ENCODE results near the gene SGMS1.
"Not testable (repeated sequence)": the region's sequence is repeated elsewhere in the genome, so short reads cannot be mapped to it uniquely, and the experiment has no call there.

Gene SGMS1

DNA sequence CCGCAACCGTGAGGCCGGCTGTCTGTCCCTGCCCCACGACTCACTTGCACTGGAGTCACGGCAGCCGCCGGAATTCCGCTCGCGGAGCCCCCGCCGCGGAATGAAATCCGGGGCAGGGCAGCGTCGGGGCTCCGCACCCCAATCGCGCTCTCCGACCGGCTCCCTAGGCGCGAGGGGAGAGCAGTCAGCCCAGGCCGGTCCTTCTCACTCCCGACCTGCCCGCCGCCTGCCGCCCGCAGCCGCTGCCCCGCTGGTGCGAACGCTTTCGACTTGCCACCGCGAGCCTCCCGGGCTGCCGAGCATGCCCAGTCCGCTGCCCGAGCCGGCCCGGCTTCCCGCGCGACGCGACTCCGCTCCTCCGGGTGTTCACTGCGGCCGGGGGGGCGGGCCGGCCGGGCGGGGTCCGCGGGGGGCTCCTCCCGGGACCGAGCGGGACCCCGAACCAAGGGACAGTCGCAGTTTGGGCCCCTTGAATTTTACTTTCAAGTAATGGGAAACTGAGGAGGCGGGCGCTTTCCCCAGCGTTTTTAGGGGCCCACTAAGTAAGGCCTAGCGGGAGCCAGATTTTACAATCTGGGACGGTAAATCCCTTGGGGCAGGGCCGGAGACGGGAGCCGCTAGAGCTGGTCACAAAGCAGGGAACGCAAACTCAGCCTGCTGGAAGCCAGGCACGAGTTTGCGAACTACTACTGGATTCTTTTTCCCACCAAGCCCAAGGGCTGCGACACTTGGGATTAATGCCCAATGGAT is at the start of gene SGMS1:
TSS of gene SGMS1 (minus strand) at position 294 of the 750 bp plus-strand sequence. CDS start 279,842 bp downstream, outside the sequence.
- peak; percentile 84 for DNase-seq

- peak; percentile 68 for DNase-seq
Measured at GRCh38 chr10:50672152-50672551, 48.4 kb upstream of the SGMS1 start.

- DNase-seq: not testable (repeated sequence)
Measured at GRCh38 chr10:50671645-50672044, 47.9 kb upstream of the SGMS1 start.

GRCh38 chr10:50669957-50670356 is 46.2 kb upstream of the SGMS1 start:
- not testable (repeated sequence) for DNase-seq

- DNase-seq: not testable (repeated sequence)
Measured at GRCh38 chr10:50667353-50667752, 43.6 kb upstream of the SGMS1 start.

- DNase-seq: not testable (repeated sequence)
Measured at GRCh38 chr10:50662420-50662819, 38.7 kb upstream of the SGMS1 start.

DNA sequence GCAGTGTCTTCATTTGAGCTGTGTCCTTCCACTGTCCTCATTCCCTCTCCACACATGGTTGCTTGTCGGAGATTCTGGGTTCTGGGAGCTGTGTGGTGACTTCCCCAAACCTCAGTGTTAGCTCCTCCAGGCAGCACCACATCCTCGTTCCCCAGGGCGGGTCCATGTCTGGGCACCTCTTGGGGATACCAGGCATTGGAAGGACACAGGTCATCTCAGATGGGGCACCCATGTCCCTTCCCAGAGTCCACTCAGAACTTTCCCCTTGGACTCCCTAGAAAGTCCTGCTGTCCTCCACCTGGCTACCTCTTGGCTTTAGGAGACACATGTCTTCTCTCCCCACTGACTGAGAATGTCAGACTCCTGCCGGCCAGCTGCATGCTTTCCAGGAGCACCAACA is 37.8 kb upstream of the SGMS1 start:
- DNase-seq: not testable (repeated sequence)

DNA sequence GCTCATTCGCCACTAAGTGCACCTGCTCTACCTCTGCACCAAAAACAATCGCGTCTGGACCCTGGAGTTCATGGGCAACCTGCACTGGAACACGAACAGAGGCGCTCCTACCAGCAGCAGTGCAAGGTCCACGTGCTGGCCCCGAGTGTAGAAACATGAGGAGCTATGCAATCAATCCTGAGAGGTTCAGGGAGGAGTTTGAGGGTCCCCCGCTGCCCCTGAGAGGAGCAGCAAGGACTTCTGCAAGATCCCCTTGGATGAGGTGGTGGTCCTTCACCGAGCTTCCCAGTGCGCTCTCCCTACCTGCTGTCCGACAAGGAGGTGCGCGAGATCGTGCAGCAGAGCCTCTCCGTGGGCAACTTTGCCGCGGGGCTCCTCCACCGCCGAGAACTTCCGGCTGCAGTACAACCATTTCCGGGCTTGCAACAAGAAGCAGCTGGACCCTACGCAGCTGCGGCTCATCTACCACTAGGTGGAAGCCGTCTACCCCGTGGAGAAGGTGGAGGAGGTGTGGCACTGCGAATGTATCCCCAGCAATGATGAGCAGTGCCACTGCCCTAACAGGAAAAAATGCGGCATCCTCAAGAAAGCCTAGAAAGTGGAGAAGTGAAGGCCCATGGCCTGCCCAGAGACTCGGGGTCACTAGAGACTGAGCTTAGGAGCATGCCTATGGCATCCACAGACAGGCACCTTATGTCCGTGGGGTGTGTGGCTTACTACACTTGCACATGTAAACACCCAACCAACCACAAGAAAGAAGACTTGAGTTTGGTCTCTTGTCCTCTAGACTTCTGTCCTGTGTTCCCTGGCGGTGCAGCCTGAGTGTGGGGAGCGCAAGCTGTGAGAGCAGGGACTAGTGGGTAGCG is 36.3 kb upstream of the SGMS1 start:
- DNase-seq: peak; percentile 48

GRCh38 chr10:50659016-50659864 is 35.5 kb upstream of the SGMS1 start:
- DNase-seq: not testable (repeated sequence)

DNA sequence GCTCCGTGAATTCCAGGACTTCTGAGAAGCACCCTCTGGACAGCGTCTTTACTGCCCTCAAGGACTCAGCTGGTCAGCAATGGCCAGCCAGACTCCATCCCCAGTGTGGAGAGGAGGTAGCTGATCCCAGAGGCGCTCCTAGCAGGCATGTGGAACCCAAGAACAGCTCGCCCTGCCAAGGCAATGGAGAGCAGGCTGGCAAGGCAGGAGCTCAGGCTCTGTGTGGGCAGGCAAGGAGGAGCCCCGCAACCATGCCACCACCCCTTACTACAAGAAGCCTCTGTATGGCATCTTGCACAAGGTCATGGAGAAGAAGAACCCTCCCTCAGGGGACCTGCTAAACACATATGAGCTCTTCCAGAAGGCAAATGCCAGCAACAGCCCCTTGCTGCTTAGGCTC is 34.4 kb upstream of the SGMS1 start:
- no peak for DNase-seq

GRCh38 chr10:50653758-50654157 is 30.0 kb upstream of the SGMS1 start:
- no peak for DNase-seq

- DNase-seq: peak; percentile 51
Measured at GRCh38 chr10:50653142-50653541, 29.4 kb upstream of the SGMS1 start.

GRCh38 chr10:50651808-50652207 is 28.1 kb upstream of the SGMS1 start:
- no peak for DNase-seq

DNA sequence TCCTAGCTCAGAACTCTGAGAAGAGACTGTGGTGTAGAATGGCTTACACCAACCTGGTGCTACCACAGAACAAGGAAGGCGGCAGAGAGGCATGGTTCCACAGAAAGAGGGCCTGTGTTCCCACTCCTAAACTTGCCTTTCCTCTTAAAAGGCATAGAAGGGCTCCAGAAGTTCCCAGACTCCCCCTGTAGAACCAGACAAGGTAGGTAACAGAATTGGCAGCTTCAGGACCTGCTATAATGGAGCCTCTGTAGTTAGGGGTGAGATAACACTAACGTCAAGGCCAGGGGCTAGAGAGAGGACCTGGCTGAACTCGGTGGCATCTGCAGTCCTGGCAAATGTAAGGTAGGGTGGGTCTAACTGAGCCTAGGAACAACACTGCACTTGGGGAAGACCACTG is 26.7 kb upstream of the SGMS1 start:
- DNase-seq: no peak

DNA sequence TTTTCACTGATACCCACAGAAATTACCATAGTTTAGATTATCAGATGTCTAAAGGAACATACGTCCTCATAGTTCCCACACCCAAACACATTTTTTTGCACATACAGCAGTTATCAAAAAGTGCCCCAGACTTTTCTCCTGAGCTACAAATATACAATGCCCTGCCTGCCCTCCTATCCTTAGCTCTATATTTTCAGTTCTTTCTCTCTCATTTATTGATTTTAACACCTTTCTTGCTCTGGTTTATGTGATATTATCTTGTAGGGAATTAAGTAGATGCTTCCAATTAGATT is 25.1 kb upstream of the SGMS1 start:
- no peak for DNase-seq

DNA sequence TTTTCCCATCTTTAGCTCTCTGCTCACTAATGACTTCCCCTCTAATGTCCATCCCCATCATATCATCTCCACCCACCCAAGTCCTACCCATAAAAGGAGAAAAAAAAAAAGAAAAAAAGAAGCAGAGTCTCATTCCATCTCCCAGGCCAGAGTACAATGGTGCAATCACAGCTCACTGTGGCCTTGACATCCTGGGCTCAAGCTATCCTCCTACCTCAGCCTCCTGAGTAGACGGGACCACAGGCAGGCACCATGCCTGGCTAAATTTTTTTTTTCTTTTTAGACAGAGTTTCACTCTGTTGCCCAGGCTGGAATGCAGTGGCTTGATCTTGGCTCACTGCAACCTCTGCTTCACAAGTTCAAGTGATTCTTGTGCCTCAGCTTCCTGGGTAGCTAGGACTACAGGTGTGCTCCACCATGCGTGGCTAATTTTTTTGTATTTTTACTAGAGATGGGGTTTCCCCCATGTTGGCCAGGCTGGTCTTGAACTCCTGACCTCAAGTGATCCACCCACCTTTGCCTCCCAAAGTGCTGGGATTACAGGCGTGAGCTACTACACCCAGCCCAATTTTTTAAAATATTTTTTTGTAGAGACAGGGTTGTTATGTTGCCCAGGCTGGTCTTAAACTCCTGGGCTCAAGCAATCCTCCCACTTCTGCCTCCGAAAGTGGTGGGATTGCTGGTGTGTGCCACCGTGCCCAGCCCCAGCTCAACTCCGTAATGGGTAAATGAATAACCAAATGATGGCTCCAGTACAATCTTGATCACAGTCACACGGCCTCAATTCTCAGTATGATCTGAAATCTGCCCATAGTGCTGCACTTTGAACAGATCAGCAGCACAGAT is 24.6 kb upstream of the SGMS1 start:
- DNase-seq: no peak

GRCh38 chr10:50647350-50647749 is 23.6 kb upstream of the SGMS1 start:
- DNase-seq: not testable (repeated sequence)

- no peak for DNase-seq
Measured at GRCh38 chr10:50645236-50645635, 21.5 kb upstream of the SGMS1 start.

- no peak for DNase-seq
Measured at GRCh38 chr10:50641626-50642025, 17.9 kb upstream of the SGMS1 start.

DNA sequence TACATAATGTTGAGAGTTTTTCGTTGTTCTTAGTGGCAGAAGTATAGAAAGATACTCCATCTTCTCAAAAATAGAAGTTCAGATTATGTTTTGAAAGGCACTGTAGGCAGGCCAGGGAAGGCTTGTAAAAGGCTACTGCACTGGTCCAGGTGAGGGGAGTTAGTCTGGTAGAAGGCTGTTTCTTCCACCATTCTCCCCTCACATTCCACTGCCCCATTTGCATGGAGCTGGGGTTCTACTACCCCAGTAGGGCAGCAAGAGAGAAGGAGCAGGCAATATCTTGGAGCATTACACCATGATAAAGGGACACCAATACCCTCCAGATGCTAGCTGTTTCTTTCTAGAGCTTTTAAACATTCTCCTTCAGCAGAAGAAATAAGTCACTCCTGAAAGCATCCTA is 16.5 kb upstream of the SGMS1 start:
- DNase-seq: no peak

DNA sequence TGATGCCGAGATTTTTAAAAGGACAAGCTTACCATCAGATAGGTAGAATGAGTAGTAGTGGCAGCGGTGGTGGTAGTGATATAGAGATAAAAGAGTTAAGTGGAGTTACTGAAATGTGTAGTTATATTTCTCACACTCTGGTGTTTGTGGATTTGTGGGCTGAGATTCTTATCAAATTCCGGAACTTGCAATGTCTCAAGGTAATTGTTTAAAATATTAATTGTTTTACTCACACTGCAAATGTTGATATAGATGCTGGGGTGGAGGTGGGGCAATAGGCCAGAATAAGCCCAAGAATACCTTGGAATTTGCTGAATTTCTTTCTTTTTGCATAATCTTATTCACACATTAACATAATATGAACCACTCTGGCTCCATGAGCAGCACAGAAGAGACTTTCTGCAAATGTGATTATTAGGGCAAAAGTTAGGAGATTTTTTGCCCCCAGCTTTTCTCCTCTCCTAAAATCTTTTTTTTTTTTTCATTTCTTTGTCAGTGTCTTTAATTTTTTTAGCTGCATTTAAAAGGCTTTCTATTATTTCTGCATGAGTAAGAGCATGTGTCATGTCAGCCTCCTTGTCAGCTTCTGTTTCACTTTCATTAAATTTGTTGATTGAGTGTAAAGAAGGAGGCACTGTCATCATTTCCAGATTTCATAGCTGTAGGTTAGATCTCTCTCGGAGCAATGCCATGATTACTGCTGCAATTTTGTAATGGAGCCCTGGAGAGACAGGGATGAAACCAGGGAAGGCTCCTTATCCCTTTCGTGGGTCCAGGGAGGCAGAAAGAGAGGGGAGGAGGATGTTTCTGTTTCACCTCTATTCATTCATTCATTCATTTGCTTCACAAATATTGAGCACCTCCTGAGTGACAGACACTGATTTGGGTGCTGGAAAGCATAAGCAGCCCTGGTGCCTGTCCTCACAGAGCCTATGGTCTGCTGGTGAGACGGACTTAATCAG is 13.1 kb upstream of the SGMS1 start:
- peak; percentile 64 for DNase-seq
